Endothelial cell of umbilical vein (primary cell): ENCODE results near the gene FAM193A. TPM values are rescaled to one million over a fixed set of nuclear protein-coding genes. Genes with fewer than 3 reads are reported as not detected.

Experiments
- BruUV-seq: library from RNA; stranded (reverse); fragments of 400-500 nt; replicated peaks from 2 replicates; lab custom pipeline; 2021; lab: Mats Ljungman, UMichigan
- CTCF ChIA-PET: fragments of 300-600, 350-600 bp; sonication (Branson Sonifier 250); formaldehyde crosslinking; loops from one replicate; lab custom pipeline; 2021; ENCODE audit warnings: antibody characterized with exemption, inconsistent platforms; lab: Charles Lee
- POLR2A ChIA-PET: fragments of 300-600, 350-600 bp; sonication (Branson Sonifier 250); formaldehyde crosslinking; loops from one replicate; lab custom pipeline; 2021; ENCODE audit warnings: antibody characterized with exemption, inconsistent platforms; lab: Charles Lee
- DNase-seq: peaks from one replicate; pipeline ENCODE4 v3.0.0-alpha.2; 2011; ENCODE audit warnings: low read depth, low spot score
- FAIRE-seq: peaks from 2 replicates; lab custom pipeline; 2011; peaks lifted over from hg19 to GRCh38; lab: Jason Lieb, UNC
- H2AFZ ChIP-seq: 2 replicates; pipeline ENCODE4 v1.6.0; 2012; ENCODE audit warnings: low read depth, low read length, control low read depth, inconsistent platforms
- H3K27ac ChIP-seq: 2 replicates; pipeline ENCODE4 v1.5.1; 2011; ENCODE audit warnings: low read depth, mild to moderate bottlenecking, control low read depth, low read length, moderate library complexity; ENCODE audit not compliant: insufficient read depth
- H3K27me3 ChIP-seq, 2 experiments: 2 replicates each; pipeline versions ENCODE4 v1.6.0 to v1.6.1; 2011; ENCODE audit warnings: low read length in 2 of 2, mixed read lengths in 1 of 2; ENCODE audit not compliant: control insufficient read depth in 2 of 2, insufficient read depth in 2 of 2
- H3K36me3 ChIP-seq, 2 experiments: 2 replicates in 1 of 2; 3 replicates in 1 of 2; pipeline ENCODE4 v1.5.1; 2011; ENCODE audit warnings: low read length in 2 of 2, mild to moderate bottlenecking in 1 of 2, moderate library complexity in 1 of 2; ENCODE audit not compliant: control insufficient read depth in 2 of 2, insufficient read depth in 2 of 2; ENCODE audit errors: extremely low read depth in 1 of 2
- H3K4me1 ChIP-seq: 3 replicates; pipeline ENCODE4 v1.5.1; 2011; ENCODE audit warnings: mild to moderate bottlenecking, low read length; ENCODE audit not compliant: control insufficient read depth, insufficient read depth; ENCODE audit errors: extremely low read depth
- H3K4me2 ChIP-seq: 2 replicates; pipeline ENCODE4 v1.6.1; 2011; ENCODE audit warnings: low read length, control low read depth, mixed read lengths; ENCODE audit not compliant: insufficient read depth
- H3K4me3 ChIP-seq, 3 experiments: fragments of 200-600 bp in 1 of 3; sonication (generic), shearing (Covaris generic) in 1 of 3; replicated peaks in 1 of 3; 2 replicates each; pipeline ENCODE4 v1.5.1; 2011 to 2016; ENCODE audit warnings: control low read depth in 3 of 3, low read length in 3 of 3, mild to moderate bottlenecking in 2 of 3, inconsistent platforms in 1 of 3, low read depth in 1 of 3, moderate library complexity in 1 of 3; ENCODE audit not compliant: insufficient read depth in 1 of 3
- H3K79me2 ChIP-seq: 2 replicates; pipeline ENCODE4 v1.6.0; 2012; ENCODE audit warnings: low read length, inconsistent platforms; ENCODE audit not compliant: control insufficient read depth, insufficient read depth
- H3K9ac ChIP-seq: replicated peaks from 2 replicates; pipeline ENCODE3; 2011; ENCODE audit warnings: low read length, control low read depth; ENCODE audit not compliant: insufficient read depth; ENCODE audit errors: extremely low read depth
- H3K9me1 ChIP-seq: replicated peaks from 3 replicates; pipeline ENCODE4 v1.6.0; 2011; ENCODE audit warnings: mild to moderate bottlenecking, low read length; ENCODE audit not compliant: control insufficient read depth, insufficient read depth; ENCODE audit errors: extremely low read depth
- H3K9me3 ChIP-seq: replicated peaks from 2 replicates; pipeline ENCODE4 v1.5.1; 2012; ENCODE audit warnings: low read length, inconsistent platforms; ENCODE audit not compliant: control insufficient read depth, insufficient read depth
- H4K20me1 ChIP-seq: replicated peaks from 2 replicates; pipeline ENCODE3; 2011; ENCODE audit warnings: mild to moderate bottlenecking, low read length; ENCODE audit not compliant: control insufficient read depth, insufficient read depth; ENCODE audit errors: extremely low read depth
- CTCF ChIP-seq, 2 donors: IDR thresholded peaks; 1 replicate in 1 of 2; 2 replicates in 1 of 2; pipeline ENCODE4 v1.5.1; 2011; ENCODE audit warnings: low read length in 2 of 2, mild to moderate bottlenecking in 2 of 2, moderate library complexity in 2 of 2, control low read depth in 1 of 2, inconsistent platforms in 1 of 2, low read depth in 1 of 2; ENCODE audit not compliant: insufficient read depth in 1 of 2; ENCODE audit errors: extremely low read depth in 1 of 2
- EZH2 ChIP-seq: IDR thresholded peaks from 2 replicates; pipeline ENCODE4 v1.6.1; 2012; ENCODE audit warnings: borderline replicate concordance, low read depth, mild to moderate bottlenecking, moderate library complexity, low read length, inconsistent platforms; ENCODE audit not compliant: severe bottlenecking
- FOS ChIP-seq: IDR thresholded peaks from 2 replicates; pipeline ENCODE4 v1.6.1; 2011; ENCODE audit warnings: mild to moderate bottlenecking, low read length, moderate library complexity, borderline replicate concordance; ENCODE audit not compliant: insufficient read depth
- GATA2 ChIP-seq: IDR thresholded peaks from 2 replicates; pipeline ENCODE4 v1.7.0; 2011; ENCODE audit warnings: low read depth, mild to moderate bottlenecking, moderate library complexity, mixed read lengths, low read length; ENCODE audit not compliant: insufficient read length, insufficient read depth
- JUN ChIP-seq: IDR thresholded peaks from 2 replicates; pipeline ENCODE4 v1.6.1; 2011; ENCODE audit warnings: borderline replicate concordance, low read depth; ENCODE audit not compliant: insufficient read length, insufficient read depth
- MAX ChIP-seq: IDR thresholded peaks from 2 replicates; pipeline ENCODE4 v1.6.1; 2011; ENCODE audit not compliant: insufficient read depth, insufficient read length
- MYC ChIP-seq: IDR thresholded peaks from one replicate; pipeline ENCODE4 v1.6.1; 2011; ENCODE audit warnings: mild to moderate bottlenecking, low read depth, low read length
- POLR2A ChIP-seq: IDR thresholded peaks from 2 replicates; pipeline ENCODE4 v1.6.1; 2012; ENCODE audit warnings: low read depth, mild to moderate bottlenecking, control low read depth, low read length
- POLR2AphosphoS5 ChIP-seq: IDR thresholded peaks from 2 replicates; pipeline ENCODE4 v1.6.1; 2012; ENCODE audit warnings: low read depth, mild to moderate bottlenecking, control low read depth, low read length, moderate library complexity; ENCODE audit not compliant: insufficient read depth
- dilution Hi-C: fragments of 300-500 bp; cut with MboI; formaldehyde crosslinking; loops from one replicate; pipeline ENCODE4 v1.15.0; 2019; ENCODE audit warnings: low sequenced_read_pairs; ENCODE audit not compliant: extremely low pct_ligation_motif_present
- intact Hi-C: fragments of 100-400 bp; cut with micrococcal nuclease; formaldehyde crosslinking; loops from one replicate; pipeline ENCODE4 v1.10.0; 2022
- polyA plus RNA-seq, 4 experiments: library from polyadenylated mRNA; depleted of rRNA in 3 of 4; stranded (reverse) in 3 of 4; unstranded in 1 of 4; fragments of >200 nt; gene quantifications; 2 replicates each; pipeline versions ENCODE4 v1.2.1 to v1.2.3, GENCODE V29; 2011 to 2012; ENCODE audit warnings: missing spikeins in 1 of 4
- total RNA-seq: library from RNA; stranded (reverse); gene quantifications from 2 replicates; pipeline ENCODE4 v1.2.3, GENCODE V29; 2021

FAM193A gene
- total and polyA plus RNA-seq, 2 donors (not counting 3 experiments of a cell fraction or from before 2014, with no cell fraction given): 12.3 to 32.1 TPM

GRCh38 chr4:2501034-2501594, 35.3 kb upstream of the FAM193A start:
- FAIRE-seq: no peak
- Histone ChIP-seq H3K9me3 (no peaks in the 10 kb centered on the region), H3K36me3 (peaks cover 24 to 27% of the 10 kb centered on the region in 2 experiments), H3K9ac (no peak overlapping the region), H3K4me3 (no peak overlapping the region), H3K79me2 (peaks cover 48% of the 10 kb centered on the region), H3K4me2 (no peak overlapping the region), H4K20me1 (peaks cover 2% of the 10 kb centered on the region), H3K9me1 (no peaks in the 10 kb centered on the region), H3K27ac (no peak overlapping the region), H3K4me1 (no peaks in the 10 kb centered on the region), H3K27me3 (no peaks in the 10 kb centered on the region), H2AFZ (no peak overlapping the region)
- TF ChIP-seq POLR2A (no peak), JUN (no peak), MYC (no peak), CTCF (IDR thresholded peaks at IDR 0.05; ENCODE audit: extremely low read depth in 1 of 2, insufficient read depth in 1 of 2, low read depth in 1 of 2, low read length in 2 of 2) (no peak), MAX (no peak), FOS (no peak), EZH2 (no peak), POLR2AphosphoS5 (no peak), GATA2 (no peak)
- ChIA-PET CTCF (no interaction called here), POLR2A (no interaction called here)
- DNase-seq: no peak
- intact Hi-C loops: no loop called here
- dilution Hi-C loops: no loop called here
- BruUV-seq: no TSS peak
